Measurements from ENCODE around the gene TMEM42.

GRCh38 chr3:44887101-44887500 lies 25.4 kb downstream of the TMEM42 start:
- TF ChIP-seq, protein P1, sequence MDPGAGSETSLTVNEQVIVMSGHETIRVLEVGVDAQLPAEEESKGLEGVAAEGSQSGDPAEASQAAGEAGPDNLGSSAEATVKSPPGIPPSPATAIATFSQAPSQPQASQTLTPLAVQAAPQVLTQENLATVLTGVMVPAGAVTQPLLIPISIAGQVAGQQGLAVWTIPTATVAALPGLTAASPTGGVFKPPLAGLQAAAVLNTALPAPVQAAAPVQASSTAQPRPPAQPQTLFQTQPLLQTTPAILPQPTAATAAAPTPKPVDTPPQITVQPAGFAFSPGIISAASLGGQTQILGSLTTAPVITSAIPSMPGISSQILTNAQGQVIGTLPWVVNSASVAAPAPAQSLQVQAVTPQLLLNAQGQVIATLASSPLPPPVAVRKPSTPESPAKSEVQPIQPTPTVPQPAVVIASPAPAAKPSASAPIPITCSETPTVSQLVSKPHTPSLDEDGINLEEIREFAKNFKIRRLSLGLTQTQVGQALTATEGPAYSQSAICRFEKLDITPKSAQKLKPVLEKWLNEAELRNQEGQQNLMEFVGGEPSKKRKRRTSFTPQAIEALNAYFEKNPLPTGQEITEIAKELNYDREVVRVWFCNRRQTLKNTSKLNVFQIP (CRISPR knock-in tag; IDR thresholded peaks at IDR 0.05; ENCODE audit: borderline replicate concordance, low read depth): no peak
- TF ChIP-seq OSR1 (CRISPR knock-in tag; IDR thresholded peaks at IDR 0.05) (no peak), PATZ1 (CRISPR knock-in tag; IDR thresholded peaks at IDR 0.05; ENCODE audit: borderline replicate concordance) (no peak), ZC3H10 (CRISPR knock-in tag; IDR thresholded peaks at IDR 0.05) (no peak)
- TF ChIP-seq, protein P2, sequence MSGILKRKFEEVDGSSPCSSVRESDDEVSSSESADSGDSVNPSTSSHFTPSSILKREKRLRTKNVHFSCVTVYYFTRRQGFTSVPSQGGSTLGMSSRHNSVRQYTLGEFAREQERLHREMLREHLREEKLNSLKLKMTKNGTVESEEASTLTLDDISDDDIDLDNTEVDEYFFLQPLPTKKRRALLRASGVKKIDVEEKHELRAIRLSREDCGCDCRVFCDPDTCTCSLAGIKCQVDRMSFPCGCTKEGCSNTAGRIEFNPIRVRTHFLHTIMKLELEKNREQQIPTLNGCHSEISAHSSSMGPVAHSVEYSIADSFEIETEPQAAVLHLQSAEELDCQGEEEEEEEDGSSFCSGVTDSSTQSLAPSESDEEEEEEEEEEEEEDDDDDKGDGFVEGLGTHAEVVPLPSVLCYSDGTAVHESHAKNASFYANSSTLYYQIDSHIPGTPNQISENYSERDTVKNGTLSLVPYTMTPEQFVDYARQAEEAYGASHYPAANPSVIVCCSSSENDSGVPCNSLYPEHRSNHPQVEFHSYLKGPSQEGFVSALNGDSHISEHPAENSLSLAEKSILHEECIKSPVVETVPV (CRISPR knock-in tag; IDR thresholded peaks at IDR 0.05): no peak

Measured in SK-N-SH treated with all-trans-retinoic acid at 6 μM for 48 hours (cell line).